GM21528 (cell line): ENCODE results near the gene GTSE1.

Experiments
- ATAC-seq: cut with Tn5 transposase; IDR thresholded peaks from one replicate; pipeline ENCODE4 v1.9.1; 2021; ENCODE audit warnings: mild to moderate bottlenecking, moderate library complexity; ENCODE audit not compliant: unreplicated experiment, low FRiP score

GTSE1 gene

DNA sequence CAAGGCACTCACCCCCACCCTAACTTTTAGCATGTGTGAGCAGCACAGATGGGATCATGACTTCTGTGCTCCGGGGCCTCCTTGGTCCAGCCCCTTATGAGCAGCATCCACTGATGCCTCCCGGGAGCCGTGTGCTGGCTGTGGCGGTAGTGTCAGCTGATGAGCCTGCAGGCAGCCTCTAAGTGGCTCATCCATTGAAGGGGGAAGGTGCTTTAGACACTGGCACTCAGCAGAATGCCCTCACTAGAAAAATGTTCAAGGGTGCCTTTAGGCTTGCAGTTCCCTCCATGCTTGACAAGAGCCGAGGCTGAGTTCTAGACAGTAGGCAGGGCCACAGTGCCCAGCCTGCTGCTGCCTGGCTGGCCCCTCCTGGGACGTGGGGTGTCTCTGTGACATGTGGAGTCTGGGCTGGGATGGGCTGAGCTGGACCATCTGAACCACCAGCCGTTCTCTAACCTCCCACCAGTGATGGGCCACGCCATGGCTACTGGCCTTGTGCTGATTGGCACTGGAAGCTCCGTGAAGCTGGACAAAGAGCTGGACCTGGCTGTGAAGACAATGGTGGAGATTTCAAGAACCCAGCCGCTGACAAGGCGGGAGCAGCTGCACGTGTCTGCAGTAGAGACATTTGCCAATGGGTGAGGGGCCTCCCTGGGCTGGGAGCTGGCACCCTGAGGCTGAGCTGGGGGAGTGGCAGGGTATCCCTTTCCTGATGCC is 23.1 kb upstream of the GTSE1 start:
- no peak for ATAC-seq

DNA sequence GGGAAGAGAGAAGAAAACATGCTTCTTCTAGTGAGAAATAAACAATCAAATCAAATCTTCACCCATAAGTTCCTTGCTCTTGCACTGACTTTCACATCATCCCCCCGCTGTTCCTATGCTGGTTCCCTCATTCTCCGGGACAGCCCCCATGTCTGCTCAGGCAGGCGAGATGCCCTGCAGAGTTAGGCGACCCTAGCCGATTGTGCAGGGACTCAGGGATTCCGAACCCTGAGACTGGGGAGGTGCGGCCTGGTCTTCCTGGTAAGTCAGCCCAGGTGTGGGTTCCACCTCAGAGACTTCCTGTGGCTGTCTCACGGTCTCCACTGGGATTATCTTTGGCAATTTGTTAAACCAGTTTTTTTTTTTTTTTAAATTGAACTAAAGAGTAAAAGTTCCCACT is 22.3 kb upstream of the GTSE1 start:
- no peak for ATAC-seq

DNA sequence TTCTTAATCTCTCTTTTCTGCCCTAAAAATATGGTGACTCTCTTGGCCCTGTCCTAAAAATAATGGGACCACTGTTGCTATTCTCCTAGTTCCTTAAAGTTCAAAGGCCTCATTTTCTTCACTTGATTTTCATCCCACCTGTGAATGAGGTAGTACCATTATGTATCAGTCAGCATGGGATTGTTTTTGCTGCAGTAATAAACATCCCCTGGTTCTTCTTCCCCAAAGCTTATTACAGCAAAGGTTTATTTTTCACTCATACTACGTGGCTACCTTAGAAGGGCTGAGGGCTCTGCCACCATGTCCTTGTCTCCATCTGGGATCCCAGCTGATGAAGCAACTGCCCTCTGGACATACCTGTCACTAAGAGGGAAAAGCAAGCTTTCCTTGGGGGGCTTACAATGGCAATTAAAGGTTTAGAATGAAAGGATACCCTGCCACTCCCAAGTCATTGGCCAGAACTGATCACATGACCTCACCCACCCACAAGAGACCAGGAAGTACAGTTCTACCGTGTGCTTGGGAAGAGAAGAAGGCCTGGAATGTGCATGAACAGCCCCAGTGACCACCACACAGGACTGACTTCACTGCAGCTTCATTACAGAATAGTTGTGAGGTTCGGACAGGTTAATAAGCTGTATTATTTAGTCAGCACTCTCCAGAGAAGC is 21.1 kb upstream of the GTSE1 start:
- ATAC-seq = no peak

DNA sequence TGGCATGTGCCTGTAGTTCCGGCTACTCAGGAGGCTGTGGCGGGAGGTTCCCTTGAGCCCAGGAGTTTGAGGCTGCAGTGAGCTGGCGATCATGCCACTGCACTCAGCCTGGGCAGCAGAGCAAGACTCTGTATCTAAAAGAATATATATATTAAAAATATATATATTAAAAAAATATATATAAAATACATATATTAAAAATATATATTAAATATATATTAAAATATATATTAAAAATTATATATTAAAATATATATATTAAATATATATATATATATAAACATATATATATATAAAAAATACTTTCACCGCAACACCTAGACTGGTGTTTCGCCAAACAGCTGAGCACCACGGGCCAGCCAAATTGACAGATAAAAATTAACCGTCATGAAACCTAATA is 20.1 kb upstream of the GTSE1 start:
- no peak for ATAC-seq

DNA sequence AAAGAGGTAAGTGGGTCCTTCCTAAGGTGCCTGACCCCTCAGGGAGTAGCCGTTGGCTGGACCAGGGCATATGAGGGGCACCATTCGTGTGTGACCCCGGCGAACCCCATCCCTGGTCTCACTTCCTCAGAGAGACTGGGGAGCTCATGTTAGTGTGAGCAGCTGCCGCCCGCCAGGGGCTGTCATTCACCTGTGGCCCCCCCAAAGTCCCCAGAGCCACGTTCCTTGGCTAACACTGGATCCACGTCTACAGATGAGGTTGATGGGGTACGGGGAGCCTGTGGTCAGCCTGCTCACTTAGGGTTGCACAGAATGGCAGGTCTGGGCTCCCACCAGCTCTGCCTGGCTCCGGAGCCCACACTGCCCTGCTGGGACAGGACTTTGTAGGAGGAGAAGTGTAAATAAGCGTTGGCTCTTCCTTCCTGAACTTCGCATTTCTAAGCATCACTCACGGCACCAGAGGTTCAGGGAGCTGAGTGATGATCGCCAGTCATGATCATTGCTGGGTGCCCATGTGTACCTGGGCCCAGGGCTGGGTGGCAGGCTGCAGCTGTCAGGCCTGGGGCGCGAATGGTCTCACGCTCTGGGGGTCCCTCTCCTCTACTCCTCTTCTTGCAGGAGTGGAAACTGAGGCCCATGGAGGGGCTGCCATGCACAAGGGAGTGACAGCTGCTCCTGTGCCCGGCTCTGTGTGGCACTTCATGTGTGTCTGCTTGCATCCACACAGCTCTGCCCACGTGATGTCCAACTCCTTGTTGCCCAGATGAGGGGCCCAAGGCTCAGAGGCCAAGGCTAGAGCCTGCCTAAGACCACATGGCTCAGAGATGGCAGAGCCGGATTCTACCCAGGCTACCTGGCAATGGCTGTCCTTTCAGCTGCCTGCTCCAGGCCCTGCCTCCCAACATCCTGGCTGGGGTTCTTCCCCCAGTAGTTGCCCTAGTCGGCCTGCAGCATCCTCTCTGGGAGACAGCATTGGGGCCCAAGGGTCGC is 17.7 kb upstream of the GTSE1 start:
- ATAC-seq = no peak

DNA sequence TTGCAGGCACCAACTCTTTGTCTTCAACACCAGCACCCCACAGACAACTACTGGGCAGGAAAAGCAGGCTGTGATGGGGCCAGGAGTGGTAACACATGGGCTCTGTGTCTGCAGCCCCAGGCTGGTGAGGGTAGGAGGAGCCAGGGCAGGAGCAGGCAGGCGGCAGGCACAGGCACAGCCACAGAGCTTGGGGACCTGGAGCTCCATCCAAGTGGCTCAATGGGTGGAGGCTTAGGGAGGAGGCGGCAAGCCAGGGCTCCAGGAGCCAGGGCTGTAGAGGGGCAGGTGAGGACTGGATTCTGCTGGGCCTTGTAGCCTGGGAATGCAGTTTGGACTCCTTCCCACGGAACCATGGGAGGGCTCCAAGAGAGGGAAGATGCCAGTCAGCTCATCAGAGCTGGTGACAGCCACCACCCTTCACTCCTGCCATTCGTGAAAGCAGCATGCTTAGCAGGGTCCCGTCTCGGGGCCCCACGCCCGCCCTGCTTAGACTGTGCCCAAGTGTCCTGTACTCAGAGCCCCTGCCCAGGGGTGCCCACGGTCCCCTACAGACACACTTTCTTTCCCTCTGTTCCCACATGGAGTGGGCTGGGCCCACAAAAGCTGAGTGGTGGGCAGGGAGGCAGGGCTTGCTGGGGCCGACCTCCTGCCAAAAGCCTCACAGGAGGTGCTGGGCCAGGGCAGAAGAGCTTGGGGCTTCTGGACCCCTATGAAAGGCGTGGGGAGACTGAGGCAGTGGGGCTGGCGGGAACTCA is 16.4 kb upstream of the GTSE1 start:
- no peak for ATAC-seq

DNA sequence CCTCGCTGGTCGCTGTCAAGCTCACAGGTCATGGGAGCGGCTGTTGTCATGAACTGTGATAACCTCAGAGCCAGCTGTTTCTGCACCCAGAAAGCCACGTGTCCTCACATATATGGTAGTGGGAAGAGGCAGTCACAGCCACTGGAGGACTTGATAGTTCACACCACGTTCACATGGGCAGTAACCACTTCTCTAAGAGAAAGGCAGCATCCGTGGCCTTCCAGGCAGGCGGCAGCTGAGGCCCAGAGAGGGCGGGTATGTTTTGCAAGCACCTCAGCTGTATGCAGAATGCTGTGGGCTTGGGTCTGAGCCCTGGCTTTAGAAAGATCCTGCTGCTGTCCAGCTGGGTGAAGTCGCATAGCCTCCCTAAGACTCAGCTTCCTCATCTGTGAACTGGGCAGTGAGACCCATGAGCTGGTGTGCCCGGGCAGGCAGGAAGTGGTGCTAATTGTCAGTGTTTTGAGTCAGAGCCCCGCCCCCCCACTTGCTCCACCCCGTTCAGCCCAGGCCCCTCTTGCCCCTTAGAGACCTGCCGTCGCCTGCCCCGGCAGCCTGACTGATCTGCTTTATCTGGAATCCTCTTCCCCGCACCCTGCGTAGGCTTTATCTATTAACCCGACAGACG is 15.6 kb upstream of the GTSE1 start:
- ATAC-seq = no peak

DNA sequence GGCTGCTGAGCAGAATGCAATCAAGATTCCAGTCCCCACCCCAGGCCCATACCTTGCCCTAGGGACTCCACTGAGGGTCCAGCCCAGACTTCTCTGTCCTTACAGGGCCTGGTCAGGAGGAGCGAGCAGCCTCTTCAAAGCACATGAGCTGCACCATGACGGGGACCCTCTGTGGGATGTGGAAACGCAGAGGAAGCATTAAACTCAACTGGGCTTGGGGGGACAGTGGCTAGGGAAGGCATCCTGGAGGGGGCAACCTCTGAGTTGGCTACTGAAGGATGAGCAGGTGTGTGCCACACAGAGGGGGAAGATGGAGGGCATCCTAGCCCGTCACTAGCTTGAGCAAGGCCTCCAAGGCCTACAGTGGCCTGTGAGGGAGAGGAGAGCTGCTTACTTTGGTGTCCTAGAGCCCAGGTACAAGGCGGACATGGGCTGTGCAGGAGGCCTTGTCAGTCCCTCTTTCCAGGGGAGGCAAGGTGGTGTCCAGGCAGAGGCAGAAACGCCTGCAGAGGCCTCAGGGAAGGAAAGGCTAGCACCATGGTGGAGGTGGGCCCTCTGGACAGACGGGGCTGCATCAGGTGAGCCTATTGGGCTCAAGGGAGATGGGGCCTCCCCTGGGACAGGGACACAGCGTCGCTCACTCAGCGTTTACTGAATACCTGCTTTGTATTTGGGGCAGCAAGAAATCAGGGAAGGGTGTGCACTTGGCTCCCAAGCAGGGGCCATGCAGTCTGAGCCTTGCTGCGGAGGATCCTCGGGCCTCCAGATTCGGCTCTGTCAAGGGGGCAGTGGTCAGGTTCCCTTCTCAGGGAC is 14.6 kb upstream of the GTSE1 start:
- ATAC-seq = no peak

DNA sequence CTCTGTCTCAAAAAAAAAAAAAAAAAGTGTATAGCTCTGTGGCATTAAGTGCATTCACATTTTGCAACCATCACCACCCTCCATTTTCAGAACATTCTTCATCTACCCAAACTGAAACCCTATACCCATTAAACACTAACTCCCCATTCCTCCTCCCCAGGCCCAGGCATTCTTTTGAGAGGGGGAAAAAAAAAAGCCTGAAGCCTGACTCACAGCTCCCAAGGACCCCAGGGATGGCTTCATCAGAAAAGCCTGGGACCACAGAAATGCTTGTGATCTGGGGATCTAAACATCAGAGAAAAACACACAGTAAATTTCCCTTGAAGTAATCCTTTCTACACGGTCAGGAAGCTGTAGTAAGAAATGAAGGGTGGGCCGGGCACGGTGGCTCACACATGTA is 10.7 kb upstream of the GTSE1 start:
- no peak for ATAC-seq

DNA sequence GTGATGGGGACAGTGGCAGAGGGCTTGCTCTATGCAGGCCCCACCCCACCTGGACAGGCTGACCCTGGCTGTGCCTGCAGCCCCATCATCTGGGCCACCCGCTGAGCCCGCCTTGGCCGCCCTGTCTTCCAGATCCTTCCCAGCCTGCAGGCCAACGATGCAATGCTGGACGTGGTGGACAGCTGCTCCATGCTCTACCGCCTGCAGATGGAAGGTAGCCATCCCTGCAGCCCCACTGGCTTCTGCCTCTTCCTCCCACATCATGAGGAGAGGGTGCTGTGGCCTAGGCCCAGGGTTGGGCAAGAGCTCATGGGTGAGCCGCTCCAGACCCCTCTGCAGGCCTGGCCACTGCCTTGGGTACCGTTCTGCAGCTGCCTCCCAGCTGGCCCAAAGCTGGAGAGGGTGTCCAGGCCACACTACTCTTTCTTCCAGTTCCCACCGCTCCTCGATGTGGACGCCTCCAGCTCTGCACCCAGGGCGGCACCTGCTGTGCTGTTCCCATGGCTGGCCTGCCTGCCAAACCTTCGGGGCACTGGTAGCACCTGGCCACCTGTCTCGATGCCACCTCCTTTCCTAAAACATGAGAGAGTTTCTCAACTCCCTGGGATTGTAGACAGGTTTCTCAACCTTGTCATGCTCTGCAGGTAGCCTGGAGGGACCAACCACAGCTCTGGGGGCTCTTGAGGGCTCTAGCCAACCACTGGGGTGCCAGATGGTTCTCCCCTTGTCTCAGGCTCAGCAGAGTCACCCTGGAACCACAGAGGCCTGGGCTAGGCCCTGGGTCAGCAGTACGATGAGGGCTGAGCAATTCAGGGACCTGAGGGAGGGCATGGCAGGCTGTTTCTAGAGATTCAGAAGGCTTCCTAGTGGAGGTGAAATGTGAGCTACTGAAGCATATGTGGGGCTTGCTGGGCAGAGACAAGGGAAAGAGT is 9.5 kb upstream of the GTSE1 start:
- ATAC-seq = no peak

DNA sequence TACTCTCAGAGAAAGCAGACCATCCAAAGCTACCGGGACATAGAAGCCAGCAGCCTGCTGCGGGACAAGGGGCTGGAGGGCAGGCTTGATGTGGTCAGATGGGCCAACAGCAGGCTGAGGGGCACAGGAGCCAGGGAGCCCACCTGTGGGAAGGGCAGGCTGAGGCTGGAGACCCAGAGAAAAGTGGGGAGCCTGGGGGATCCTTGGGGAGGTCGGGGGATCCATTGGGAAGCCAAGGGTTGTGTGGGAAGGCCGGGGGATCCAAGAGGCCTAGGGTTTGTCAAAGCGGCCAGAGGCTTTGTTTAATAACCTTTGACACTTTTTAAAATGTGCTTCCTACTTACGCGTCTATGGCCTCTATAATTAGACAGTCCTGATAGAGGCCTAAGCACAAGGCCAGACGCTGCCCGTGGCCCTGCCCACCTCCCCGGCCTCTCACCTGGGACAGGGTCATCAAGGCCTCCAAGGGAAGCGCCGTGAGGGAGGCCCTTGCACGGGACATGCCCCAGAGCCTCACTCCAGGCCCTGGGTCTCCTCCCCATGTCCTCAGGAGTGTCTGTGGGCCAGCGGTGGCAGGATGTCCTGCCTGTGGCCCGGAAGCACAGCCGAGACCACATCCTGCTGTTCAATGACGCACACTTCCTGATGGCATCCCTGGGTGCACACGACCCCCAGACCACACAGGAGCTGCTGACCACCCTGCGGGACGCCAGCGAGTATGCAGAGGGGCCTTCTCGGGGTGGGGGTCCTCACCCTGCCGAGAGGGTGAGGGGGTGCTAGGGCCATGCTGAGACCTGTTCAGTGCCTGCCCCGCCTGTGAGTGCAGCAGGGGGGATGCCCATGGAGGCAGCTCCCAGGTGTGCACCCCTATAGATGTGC is 8.6 kb upstream of the GTSE1 start:
- ATAC-seq = peak; percentile 56

DNA sequence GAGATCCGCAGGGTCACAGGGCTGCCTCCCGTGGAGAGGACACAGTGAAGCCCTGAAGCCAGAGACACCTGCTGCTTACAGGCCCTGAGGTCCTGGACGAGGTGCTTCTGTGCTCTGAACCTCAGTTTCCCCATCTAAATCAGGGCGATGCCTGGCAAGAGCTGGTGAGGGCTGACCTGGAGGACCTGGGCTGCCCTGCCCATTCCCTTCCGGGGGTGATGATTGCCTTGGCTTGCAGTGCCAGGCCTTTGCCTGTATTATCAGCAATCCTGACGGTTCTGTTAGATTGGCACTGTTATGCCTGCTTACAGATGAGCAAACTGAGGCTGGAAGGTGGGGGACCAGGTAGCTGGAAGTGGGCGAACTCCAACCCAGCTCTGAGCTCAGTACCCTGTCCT is 7.8 kb upstream of the GTSE1 start:
- ATAC-seq = no peak

DNA sequence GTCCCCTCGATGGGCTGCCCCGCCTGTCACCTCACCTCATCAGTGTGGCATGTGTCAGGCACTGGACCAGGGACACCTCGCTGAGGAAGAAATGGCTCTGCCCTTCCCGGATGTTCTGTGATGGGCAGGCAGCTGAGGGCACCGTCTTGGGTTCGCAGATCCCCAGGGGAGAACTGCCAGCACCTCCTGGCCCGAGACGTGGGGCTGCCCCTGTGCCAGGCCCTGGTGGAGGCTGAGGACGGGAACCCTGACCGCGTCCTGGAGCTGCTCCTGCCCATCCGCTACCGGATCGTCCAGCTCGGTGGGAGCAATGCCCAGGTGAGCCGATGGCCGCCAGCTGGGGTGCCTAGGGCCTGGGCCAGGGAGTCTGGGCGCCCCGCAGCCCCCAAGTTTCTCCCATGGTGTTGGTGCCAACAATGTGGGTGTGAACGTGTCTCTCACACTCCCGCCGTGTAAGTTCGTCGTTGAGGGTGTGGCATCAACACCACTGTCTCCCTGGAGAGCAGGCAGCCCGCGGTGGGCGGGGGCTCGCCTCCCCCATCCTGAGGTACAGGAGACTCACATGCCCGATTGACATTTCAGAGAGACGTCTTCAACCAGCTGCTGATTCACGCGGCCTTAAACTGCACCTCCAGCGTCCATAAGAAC is 7.3 kb upstream of the GTSE1 start:
- ATAC-seq = no peak

DNA sequence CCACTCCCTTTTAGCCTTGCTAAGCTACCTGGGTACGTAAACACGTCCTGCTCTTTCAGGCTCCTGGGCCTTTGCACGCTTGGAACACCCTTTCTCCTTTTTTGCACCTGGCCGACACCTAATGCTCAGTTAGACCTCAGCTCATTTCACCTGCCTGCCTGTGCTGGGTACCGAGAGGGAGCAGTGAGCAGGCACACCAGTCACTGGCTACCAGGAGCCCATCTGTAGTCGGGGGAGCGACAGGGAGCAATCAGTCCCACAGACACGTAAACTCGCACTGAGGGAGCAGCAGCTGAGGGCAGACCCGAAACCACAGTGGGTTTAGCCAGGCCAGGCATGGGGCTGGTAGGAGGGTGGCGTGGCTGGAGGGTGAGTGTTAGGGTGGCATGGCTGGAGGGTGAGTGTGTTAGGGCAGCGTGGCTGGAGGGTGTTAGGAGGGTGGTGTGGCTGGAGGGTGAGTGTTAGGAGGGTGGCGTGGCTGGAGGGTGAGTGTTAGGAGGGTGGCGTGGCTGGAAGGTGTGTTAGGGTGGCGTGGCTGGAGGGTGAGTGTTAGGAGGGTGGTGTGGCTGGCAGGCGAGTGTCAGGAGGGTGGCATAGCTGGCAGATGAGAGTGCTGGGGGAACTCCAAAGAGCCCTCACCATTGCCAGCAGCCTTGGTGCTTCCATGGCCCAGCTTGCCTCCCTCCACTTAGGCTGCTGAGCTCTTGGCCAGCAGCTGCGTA is 6.4 kb upstream of the GTSE1 start:
- no peak for ATAC-seq

DNA sequence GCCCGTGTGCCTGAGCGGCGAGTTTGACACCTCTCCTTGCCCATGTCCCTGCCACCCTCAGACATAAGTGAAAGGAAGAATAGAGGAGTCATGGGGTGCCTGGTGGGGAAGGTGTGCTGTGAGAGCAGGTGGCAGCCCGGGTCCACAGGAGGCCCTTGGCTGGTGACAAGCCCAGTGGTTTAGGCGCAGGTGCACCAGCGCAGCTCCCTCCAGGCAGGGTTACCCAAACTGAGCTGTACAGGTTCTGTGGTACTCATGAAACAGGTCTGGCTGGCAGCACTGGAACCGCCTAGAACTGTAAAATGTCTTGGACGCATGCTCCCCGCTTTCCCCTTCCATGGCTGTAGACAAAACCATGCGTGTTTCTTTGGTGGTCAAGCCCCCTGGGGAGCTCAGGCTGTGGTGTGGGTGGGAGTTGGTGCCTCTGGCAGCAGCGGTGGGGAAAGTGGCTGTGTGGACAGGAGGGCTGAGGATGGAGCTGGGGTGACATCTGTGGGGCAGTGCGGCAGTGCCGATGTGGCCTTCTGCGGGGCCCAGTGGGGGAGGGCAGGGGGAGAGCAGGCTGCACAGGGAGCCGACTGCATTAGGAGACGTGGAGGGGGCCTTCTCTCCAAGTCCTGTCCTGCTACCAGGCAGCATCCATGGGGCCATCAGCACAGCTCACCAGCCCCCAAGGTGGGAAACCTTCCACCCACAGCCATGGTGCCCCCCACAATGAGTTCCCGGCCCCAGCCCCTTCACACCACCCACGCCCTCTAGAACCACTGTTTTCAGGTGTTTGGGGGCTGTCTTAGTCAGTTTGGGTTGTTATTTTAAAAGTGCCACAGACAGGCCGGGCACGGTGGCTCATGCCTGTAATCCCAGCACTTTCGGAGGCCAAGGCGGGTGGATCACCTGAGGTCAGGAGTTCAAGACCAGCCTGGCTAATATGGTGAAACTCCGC is 5.6 kb upstream of the GTSE1 start:
- ATAC-seq = no peak
